Kasumi-1 (cell line): ENCODE measurements around the gene ZNF343.

Experiments
- DNase-seq, 2 experiments: peaks; one replicate each; lab custom pipeline; 2025; lab: John Stamatoyannopoulos, UW

ZNF343 gene

GRCh38 chr20:2473516-2473915 is 35.2 kb downstream of the ZNF343 start:
- no peak for DNase-seq

DNA sequence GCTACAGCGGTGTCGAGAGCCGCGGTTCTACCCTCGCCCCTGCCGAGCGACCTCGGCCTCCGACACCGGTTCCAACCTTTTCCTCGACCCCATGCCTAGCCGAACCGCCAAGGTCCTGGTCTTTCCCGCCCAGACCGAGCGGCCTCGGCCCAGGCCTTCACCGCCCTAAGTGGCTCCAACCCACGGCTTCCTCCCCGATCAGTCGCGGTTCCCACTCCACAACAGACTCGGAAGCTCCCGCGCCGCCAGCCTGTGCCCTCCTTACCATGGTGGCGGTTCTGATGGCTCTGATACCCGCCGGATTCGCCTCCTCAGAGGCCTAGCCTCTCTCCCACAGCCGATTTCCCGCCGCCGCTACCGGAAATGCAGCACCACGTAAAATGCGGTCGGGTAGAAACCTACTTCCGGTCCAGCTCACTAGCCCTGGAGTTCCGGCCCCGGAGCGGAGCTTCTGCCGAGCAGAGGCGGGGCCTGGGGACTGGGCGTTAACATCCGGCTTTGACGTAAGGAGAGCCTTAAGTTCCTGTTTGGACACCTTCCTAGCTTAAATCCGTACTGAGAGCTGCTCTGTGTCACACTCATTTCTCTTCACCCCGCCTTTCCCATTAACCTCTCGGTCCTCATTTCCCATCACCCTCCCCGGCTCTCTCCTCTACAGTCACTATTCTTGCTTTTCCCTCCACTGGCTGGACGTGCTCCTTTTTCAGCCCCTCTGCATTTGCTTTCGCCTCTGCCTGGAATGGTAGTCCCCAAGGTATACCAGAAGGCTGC is 38.1 kb downstream of the ZNF343 start, which contains the start of gene SNRPB:
Gene SNRPB (minus strand): TSS at position 367 of the 771 bp plus-strand sequence. CDS start 99 bp downstream, at position 268.
- peak; percentile 99 for DNase-seq

DNA sequence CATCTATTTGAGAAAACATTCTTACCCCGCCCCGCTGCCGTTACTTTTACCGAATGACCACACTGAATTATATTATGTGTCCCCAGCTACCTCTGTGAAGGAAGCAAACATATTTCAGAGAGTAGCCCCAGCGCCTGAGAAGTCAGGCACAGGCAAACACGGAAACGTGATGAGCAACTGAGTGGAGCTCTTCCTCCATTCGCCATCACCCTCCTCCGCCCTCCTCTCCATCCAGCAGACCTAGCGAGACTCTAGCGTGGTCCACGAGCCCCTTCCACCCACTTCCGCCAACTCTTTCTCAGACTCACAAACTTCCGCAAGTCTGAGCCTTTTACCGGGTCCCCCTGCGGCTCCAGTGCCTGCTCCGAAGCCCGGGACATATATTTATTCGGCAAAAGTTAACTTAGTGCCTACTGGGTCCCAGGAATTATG is 38.7 kb downstream of the ZNF343 start:
- DNase-seq: peak; percentile 20 to 42

- DNase-seq: no peak
These were observed 39.9 kb downstream of the ZNF343 start for GRCh38 chr20:2468581-2469407.

DNA sequence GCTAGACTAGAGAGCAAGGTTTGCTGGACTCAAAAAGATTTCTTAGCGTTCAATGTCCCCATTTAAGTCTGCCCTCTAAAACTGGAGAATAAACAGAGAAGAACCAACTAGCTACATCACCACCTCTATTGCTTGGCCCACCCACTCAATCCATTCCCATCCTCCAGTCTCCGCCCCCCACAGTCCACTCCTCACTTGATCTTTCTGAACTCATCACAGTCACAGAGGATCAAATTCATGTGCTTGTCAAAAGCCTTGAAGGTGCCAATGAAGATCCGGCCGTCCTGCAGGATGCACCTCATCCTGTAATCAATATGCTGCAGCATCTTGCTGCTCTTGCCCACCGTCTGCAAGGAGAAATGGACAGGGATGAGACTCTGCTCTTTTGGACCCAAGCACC is 41.3 kb downstream of the ZNF343 start:
- no peak for DNase-seq

- DNase-seq: no peak
These were observed 43.6 kb downstream of the ZNF343 start for GRCh38 chr20:2465100-2465499.

GRCh38 chr20:2463616-2464365 is 44.9 kb downstream of the ZNF343 start:
- DNase-seq: no peak

GRCh38 chr20:2462484-2462883 is 46.2 kb downstream of the ZNF343 start:
- DNase-seq: no peak

GRCh38 chr20:2460752-2461424 is 47.8 kb downstream of the ZNF343 start:
- no peak for DNase-seq

DNA sequence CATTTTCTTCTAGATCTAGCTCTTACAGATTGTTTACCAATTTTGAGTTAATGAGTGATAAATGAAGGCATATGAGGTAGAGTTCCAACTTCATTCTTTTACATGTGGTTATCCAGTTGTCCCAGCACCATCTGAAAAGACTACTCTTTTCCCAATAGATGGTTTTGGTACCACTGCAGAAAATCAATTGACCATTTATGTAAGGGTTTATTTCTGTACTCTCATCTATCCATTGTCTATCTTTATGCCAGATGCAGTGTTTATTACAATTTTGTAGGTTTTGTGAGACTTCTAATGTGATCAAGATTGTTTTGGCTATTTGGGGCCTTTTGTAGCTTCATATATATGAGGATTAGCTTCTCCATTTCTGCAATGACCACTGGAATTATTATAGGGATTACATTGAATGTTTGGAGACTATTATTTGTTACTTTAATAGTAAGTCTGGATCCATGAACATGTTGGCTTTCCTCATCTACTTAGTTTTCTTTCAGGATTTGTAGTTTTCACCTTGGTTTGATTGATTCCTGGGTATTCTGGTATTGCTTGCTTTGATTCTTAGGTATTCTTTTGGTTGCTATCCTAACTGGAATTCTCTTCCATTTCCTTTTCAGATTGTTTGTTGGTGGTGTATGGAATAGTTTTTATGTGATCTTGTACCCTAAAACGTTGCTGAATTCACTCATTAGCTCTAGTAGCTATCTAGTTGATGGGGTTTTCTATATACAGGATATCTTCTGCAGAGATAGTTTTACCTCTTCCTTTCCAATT is 48.5 kb downstream of the ZNF343 start:
- no peak for DNase-seq

GRCh38 chr20:2458919-2459499 is 49.7 kb downstream of the ZNF343 start:
- no peak for DNase-seq

DNA sequence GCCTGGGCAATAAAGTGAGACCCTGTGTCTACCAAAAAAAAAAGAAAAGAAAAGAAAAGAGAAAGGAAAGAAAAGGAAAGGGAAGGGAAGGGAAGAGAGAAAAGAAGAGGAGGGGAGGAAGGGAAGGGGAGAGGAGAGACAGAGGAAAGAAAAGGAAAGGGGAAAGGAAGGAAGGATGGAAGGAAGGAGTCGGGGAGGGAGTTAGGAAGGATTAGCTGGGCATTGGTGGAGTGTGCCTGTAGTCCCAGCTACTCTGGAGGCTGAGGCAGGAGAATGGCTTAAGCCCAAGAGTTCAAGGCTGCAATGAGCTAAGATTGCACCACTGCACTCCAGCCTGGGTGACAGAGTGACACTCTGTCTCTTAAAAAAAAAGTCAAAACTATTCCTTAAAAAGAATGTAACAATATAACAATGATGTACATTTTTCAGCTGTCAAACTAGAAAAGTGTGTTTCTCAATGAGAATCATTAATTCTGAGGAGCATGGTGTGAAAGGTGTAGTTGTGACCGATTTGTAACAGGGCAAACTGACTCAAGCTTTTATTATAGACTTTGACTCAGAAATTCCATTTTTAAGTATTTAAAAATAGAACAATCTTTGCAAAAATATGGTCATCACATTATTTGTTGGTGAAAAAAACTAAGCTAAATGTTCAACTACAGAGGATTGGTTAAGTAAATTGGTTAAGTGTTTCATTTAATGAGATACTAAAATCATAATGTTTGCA is 52.8 kb downstream of the ZNF343 start:
- no peak for DNase-seq

DNA sequence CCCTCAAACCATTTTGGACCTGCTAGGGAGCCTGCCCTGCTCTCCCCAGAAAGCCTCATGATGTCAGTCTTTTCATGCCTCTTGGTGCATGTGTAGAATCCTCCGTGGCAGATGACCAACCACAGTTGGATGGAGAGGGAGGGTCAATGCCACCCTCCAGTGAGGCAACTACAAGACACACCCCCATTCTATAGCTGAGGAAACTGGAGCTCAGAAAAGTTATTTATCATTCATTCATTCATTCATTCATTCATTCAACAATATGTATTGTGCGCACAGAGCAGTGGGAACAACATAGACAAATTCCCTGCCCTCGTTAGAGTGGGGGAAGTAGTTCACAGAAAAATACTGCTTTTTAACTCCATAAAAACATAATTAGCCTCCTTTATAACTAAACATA is 54.9 kb downstream of the ZNF343 start:
- DNase-seq: no peak

DNA sequence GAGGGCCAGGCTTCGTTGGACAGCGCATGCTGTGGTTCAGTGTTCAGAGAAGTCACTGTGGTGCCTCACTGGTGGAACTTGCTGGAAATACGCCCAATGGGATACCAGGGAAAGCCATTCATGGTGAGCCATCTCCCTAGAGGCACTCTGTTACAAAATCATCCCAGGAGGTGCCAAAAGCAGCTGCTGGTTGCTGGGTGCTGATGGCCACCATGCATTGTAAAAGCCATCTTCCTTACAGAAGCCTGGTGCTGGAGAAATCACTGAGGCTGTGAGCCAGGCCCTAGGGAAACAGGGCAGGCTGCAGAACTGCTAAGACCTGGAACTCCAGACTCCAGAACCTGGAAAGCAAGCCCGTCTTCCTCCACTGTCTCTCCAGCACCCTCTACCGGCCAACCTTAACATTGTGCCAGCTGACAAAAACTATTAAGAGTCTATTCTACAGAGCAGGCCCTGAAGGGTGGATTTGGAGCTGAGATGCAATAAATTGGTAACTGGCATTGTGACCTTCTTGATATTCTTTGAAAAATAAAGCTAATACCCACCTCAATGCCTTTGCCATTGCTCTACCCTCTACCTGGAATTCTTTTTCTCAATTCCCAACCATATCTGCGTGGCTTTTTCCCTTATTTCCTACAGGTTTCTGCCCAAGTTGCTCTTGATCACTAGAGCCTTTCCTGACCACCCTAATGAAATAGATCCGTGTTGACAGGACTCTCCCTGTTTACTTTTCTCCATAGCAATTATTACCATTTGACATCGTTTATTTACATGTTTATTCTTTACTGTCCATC is 56.6 kb downstream of the ZNF343 start:
- peak; percentile 80 to 82 for DNase-seq

- DNase-seq: no peak
These were observed 57.3 kb downstream of the ZNF343 start for GRCh38 chr20:2451422-2451821.

GRCh38 chr20:2449386-2449785 is 59.3 kb downstream of the ZNF343 start:
- DNase-seq: no peak

DNA sequence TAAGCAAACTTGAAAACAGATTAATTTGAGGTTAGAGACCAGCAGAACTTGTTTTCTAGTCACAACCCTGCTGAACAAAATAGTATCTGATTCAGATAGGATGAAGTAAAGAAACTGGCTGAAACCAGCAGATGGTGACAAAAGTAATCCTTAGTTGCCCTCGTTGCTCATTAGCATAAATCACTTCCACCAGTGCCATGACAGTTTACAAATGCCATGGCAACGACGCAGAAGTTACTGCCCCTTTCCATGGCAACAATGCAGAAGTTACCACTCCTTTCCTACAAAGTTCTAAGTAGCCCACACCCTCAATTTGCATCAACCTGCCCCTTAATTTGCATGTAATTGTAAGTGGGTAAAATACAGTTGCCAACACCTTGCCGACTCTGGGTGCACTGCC is 61.9 kb downstream of the ZNF343 start:
- DNase-seq: no peak
